NCI-H748 treated with DMSO at 0.1 percent for 48 hours (cell line): ENCODE data around the gene LRRC37B.
"Not testable (repeated sequence)": the region's sequence is repeated elsewhere in the genome, so short reads cannot be mapped to it uniquely, and the experiment has no call there.

Source experiments
- DNase-seq: peaks from one replicate; lab custom pipeline; 2025; lab: John Stamatoyannopoulos, UW

The LRRC37B gene

GRCh38 chr17:32041306-32041875, 34.2 kb downstream of the LRRC37B start:
- not testable (repeated sequence) for DNase-seq

GRCh38 chr17:32042266-32042665, 35.1 kb downstream of the LRRC37B start:
- not testable (repeated sequence) for DNase-seq

GRCh38 chr17:32045611-32046010, 38.4 kb downstream of the LRRC37B start:
- not testable (repeated sequence) for DNase-seq

- not testable (repeated sequence) for DNase-seq
Measured at GRCh38 chr17:32047663-32048062, 40.5 kb downstream of the LRRC37B start.

GRCh38 chr17:32054985-32055384, 47.8 kb downstream of the LRRC37B start:
- not testable (repeated sequence) for DNase-seq

- DNase-seq: not testable (repeated sequence)
Measured at GRCh38 chr17:32055425-32055824, 48.2 kb downstream of the LRRC37B start.

GRCh38 chr17:32056500-32056899, 49.3 kb downstream of the LRRC37B start:
- DNase-seq: not testable (repeated sequence)

GRCh38 chr17:32057460-32058105, 50.4 kb downstream of the LRRC37B start:
- not testable (repeated sequence) for DNase-seq

- DNase-seq: not testable (repeated sequence)
Measured at GRCh38 chr17:32060695-32061094, 53.5 kb downstream of the LRRC37B start.

GRCh38 chr17:32061840-32062239, 54.7 kb downstream of the LRRC37B start:
- DNase-seq: not testable (repeated sequence)

GRCh38 chr17:32064091-32064490, 56.9 kb downstream of the LRRC37B start:
- DNase-seq: not testable (repeated sequence)

GRCh38 chr17:32066123-32066680, 59.0 kb downstream of the LRRC37B start:
- DNase-seq: not testable (repeated sequence)

- DNase-seq: not testable (repeated sequence)
Measured at GRCh38 chr17:32066863-32067642, 59.9 kb downstream of the LRRC37B start.

GRCh38 chr17:32069067-32069466, 61.9 kb downstream of the LRRC37B start:
- DNase-seq: not testable (repeated sequence)

- not testable (repeated sequence) for DNase-seq
Measured at GRCh38 chr17:32071961-32072360, 64.8 kb downstream of the LRRC37B start.

GRCh38 chr17:32073131-32073530, 65.9 kb downstream of the LRRC37B start:
- DNase-seq: not testable (repeated sequence)

- peak; percentile 41 for DNase-seq
Measured at GRCh38 chr17:32079753-32080152, 72.6 kb downstream of the LRRC37B start.

- DNase-seq: not testable (repeated sequence)
Measured at GRCh38 chr17:32083550-32083979, 76.4 kb downstream of the LRRC37B start.

GRCh38 chr17:32084003-32084941, 77.1 kb downstream of the LRRC37B start:
- not testable (repeated sequence) for DNase-seq

- not testable (repeated sequence) for DNase-seq
Measured at GRCh38 chr17:32084942-32085829, 78.0 kb downstream of the LRRC37B start.
